ENCODE data around the gene XYLT2. TPM values are rescaled to one million over a fixed set of nuclear protein-coding genes. Genes with fewer than 3 reads are reported as not detected.

XYLT2 gene
- polyA plus RNA-seq, 3 donors = 4.4 to 10.2 (median 4.4) TPM

DNA sequence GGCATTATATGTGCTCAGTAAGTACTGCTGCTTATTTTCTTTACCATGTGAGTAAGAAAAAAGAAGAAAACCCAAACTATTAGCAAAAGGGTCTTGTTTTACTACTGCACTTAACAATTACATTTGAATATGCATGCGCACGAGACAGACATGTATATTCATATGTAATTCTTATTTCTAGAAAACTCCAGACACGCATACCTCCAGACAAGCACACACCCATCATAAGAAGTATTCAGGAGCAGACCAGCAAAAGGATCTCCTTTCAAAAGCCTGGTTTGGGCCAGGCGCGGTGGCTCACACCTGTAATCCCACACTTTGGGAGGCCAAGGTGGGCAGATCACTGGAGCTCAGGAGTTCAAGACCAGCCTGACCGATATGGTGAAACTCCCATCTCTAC, 43.6 kb downstream of the XYLT2 start:
- peaks cover 34% of the 10 kb centered on the region for H3K79me2 ChIP-seq (ENCODE audit: insufficient read depth, low read length)
- H3K4me2 ChIP-seq (replicated peaks; ENCODE audit: extremely low read depth, low read length, poor library complexity, severe bottlenecking) = no peak overlapping the region
- no peaks in the 10 kb centered on the region for H3K9me3 ChIP-seq (replicated peaks in 1 of 2; ENCODE audit: control insufficient read depth in 1 of 2, insufficient read depth in 1 of 2, low read length in 2 of 2)
- H4K20me1 ChIP-seq (ENCODE audit: insufficient read depth, low read length) = peaks cover 54% of the 10 kb centered on the region
- Mint-ChIP-seq H3K4me3 (no peak overlapping the region), H3K4me1 (peaks cover 6% of the 10 kb centered on the region), H3K9me3 (no peaks in the 10 kb centered on the region), H3K27ac (peak overlapping the region in 1 of 7 donors; percentile 59), H3K36me3 (peaks cover 97 to 100% of the 10 kb centered on the region in 2 donors), H3K27me3 (ENCODE audit: low read depth in 3 of 3) (peaks cover 0 to 2% (median 0%) of the 10 kb centered on the region in 3 donors)
- no peak for DNase-seq
- no peaks in the 10 kb centered on the region for H3K4me1 ChIP-seq (ENCODE audit: control insufficient read depth in 1 of 2, insufficient read depth in 2 of 2, low read length in 2 of 2)
- no peak overlapping the region for H3K27ac ChIP-seq (ENCODE audit: low read depth in 1 of 2, low read length in 2 of 2)
- intact Hi-C loops (cut with micrococcal nuclease) = no loop called here
- no peak overlapping the region for H2AFZ ChIP-seq (ENCODE audit: insufficient read depth, low read depth, low read length, poor library complexity, severe bottlenecking)
- no peak overlapping the region for H3K4me3 ChIP-seq (replicated peaks in 1 of 3; ENCODE audit: low read depth in 2 of 3, low read length in 3 of 3)
- peaks cover 99 to 100% of the 10 kb centered on the region in 2 donors for H3K36me3 ChIP-seq (replicated peaks in 1 of 2; ENCODE audit: control insufficient read depth in 1 of 2, insufficient read depth in 2 of 2, low read length in 2 of 2)
- H3K27me3 ChIP-seq (ENCODE audit: control insufficient read depth in 2 of 2, insufficient read depth in 2 of 2, low read length in 2 of 2) = no peaks in the 10 kb centered on the region
- WGBS (ENCODE audit: insufficient coverage) = 100% methylated on average over 2 of the region's 6 CpGs
- no peak overlapping the region for H3K9ac ChIP-seq (ENCODE audit: insufficient read depth, low read length, poor library complexity, severe bottlenecking)
- TF ChIP-seq, protein P1, sequence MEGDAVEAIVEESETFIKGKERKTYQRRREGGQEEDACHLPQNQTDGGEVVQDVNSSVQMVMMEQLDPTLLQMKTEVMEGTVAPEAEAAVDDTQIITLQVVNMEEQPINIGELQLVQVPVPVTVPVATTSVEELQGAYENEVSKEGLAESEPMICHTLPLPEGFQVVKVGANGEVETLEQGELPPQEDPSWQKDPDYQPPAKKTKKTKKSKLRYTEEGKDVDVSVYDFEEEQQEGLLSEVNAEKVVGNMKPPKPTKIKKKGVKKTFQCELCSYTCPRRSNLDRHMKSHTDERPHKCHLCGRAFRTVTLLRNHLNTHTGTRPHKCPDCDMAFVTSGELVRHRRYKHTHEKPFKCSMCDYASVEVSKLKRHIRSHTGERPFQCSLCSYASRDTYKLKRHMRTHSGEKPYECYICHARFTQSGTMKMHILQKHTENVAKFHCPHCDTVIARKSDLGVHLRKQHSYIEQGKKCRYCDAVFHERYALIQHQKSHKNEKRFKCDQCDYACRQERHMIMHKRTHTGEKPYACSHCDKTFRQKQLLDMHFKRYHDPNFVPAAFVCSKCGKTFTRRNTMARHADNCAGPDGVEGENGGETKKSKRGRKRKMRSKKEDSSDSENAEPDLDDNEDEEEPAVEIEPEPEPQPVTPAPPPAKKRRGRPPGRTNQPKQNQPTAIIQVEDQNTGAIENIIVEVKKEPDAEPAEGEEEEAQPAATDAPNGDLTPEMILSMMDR (IDR thresholded peaks at IDR 0.05) = no peak

DNA sequence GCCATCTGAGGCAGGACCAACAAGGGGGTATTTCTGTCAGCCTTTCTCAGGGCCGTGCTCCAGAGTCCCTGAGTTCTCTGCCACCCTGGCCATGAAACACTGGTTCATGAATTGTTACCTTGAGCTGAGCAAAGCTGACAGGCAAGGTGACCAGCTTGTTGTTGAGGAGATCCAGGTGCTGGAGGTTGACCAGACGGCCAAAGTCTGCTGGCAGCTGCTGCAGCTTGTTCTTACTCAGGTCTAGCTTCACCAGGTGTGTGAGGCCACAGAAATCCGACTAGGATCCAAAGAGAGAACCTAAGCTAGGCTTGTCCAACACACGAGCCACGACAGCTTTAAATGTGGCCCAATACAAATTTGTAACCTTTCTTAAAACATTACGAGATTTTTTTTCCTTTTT, 46.7 kb downstream of the XYLT2 start:
- Histone ChIP-seq H3K4me2 (replicated peaks; ENCODE audit: extremely low read depth, low read length, poor library complexity, severe bottlenecking) (no peak overlapping the region), H3K9ac (ENCODE audit: insufficient read depth, low read length, poor library complexity, severe bottlenecking) (no peak overlapping the region), H3K36me3 (replicated peaks in 1 of 2; ENCODE audit: control insufficient read depth in 1 of 2, insufficient read depth in 2 of 2, low read length in 2 of 2) (peaks cover 74 to 76% of the 10 kb centered on the region in 2 donors), H3K79me2 (ENCODE audit: insufficient read depth, low read length) (peaks cover 60% of the 10 kb centered on the region), H4K20me1 (ENCODE audit: insufficient read depth, low read length) (peaks cover 76% of the 10 kb centered on the region), H3K27me3 (ENCODE audit: control insufficient read depth in 2 of 2, insufficient read depth in 2 of 2, low read length in 2 of 2) (no peaks in the 10 kb centered on the region), H3K9me3 (replicated peaks in 1 of 2; ENCODE audit: control insufficient read depth in 1 of 2, insufficient read depth in 1 of 2, low read length in 2 of 2) (no peaks in the 10 kb centered on the region), H2AFZ (ENCODE audit: insufficient read depth, low read depth, low read length, poor library complexity, severe bottlenecking) (no peak overlapping the region), H3K27ac (ENCODE audit: low read depth in 1 of 2, low read length in 2 of 2) (no peak overlapping the region), H3K4me1 (ENCODE audit: control insufficient read depth in 1 of 2, insufficient read depth in 2 of 2, low read length in 2 of 2) (peaks cover 22 to 27% of the 10 kb centered on the region in 2 donors), H3K4me3 (replicated peaks in 1 of 3; ENCODE audit: low read depth in 2 of 3, low read length in 3 of 3) (no peak overlapping the region)
- intact Hi-C loops (cut with micrococcal nuclease) = no loop called here
- Mint-ChIP-seq H3K27me3 (ENCODE audit: low read depth in 3 of 3) (peaks cover 0 to 3% (median 0%) of the 10 kb centered on the region in 3 donors), H3K9me3 (no peaks in the 10 kb centered on the region), H3K4me1 (peaks cover 30% of the 10 kb centered on the region), H3K36me3 (peaks cover 75 to 80% of the 10 kb centered on the region in 2 donors), H3K4me3 (no peak overlapping the region), H3K27ac (no peak overlapping the region)
- 98% methylated on average over 6 of the region's 6 CpGs for WGBS (ENCODE audit: insufficient coverage)
- TF ChIP-seq, protein P1 (IDR thresholded peaks at IDR 0.05) = no peak
- no peak for DNase-seq
